Trophoblast cell (in vitro differentiated cells and primary cell): ENCODE measurements around the gene SCAF4.

Experiments
- DNase-seq, 2 donors: peaks; one replicate each; pipeline ENCODE4 v3.0.0-alpha.2; 2016
- H2AFZ ChIP-seq: 2 replicates; pipeline ENCODE4 v1.6.1; 2013; ENCODE audit warnings: low read length, moderate library complexity, mild to moderate bottlenecking; ENCODE audit not compliant: insufficient read depth, poor library complexity
- H2AK5ac ChIP-seq: 2 replicates; pipeline ENCODE4 v1.6.1; 2013; ENCODE audit warnings: mild to moderate bottlenecking, low read length
- H2BK120ac ChIP-seq: 2 replicates; pipeline ENCODE4 v1.6.1; 2013; ENCODE audit warnings: low read length, mild to moderate bottlenecking, moderate library complexity; ENCODE audit not compliant: insufficient read depth, poor library complexity
- H2BK12ac ChIP-seq: 2 replicates; pipeline ENCODE4 v1.6.1; 2013; ENCODE audit warnings: mild to moderate bottlenecking, low read length, moderate library complexity
- H2BK5ac ChIP-seq: 2 replicates; pipeline ENCODE4 v1.6.1; 2013; ENCODE audit warnings: low read length, low read depth, moderate library complexity, mild to moderate bottlenecking; ENCODE audit not compliant: poor library complexity
- H3K14ac ChIP-seq: 2 replicates; pipeline ENCODE4 v1.6.1; 2013; ENCODE audit warnings: mild to moderate bottlenecking, low read length
- H3K18ac ChIP-seq: 2 replicates; pipeline ENCODE4 v1.6.1; 2013; ENCODE audit warnings: mild to moderate bottlenecking, low read length
- H3K23ac ChIP-seq: 2 replicates; pipeline ENCODE4 v1.6.1; 2013; ENCODE audit warnings: low read length
- H3K27ac ChIP-seq: 2 replicates; pipeline ENCODE4 v1.5.1; 2013; ENCODE audit warnings: low read depth, mild to moderate bottlenecking, inconsistent platforms, low read length, moderate library complexity
- H3K27me3 ChIP-seq: 2 replicates; pipeline ENCODE4 v1.6.1; 2013; ENCODE audit warnings: inconsistent platforms, mild to moderate bottlenecking, low read length, moderate library complexity; ENCODE audit not compliant: insufficient read depth
- H3K36me3 ChIP-seq, 2 experiments: 1 replicate in 1 of 2; 2 replicates in 1 of 2; pipeline ENCODE4 v1.6.1; 2013; ENCODE audit warnings: low read length in 2 of 2, mild to moderate bottlenecking in 2 of 2, moderate library complexity in 1 of 2; ENCODE audit not compliant: insufficient read depth in 2 of 2, control insufficient read depth in 1 of 2
- H3K4ac ChIP-seq: 2 replicates; pipeline ENCODE4 v1.6.1; 2013; ENCODE audit warnings: low read depth, mild to moderate bottlenecking, low read length, moderate library complexity
- H3K4me1 ChIP-seq, 2 experiments: 1 replicate in 1 of 2; 2 replicates in 1 of 2; pipeline ENCODE4 v1.6.1; 2013; ENCODE audit warnings: low read length in 2 of 2, mild to moderate bottlenecking in 2 of 2, moderate library complexity in 1 of 2; ENCODE audit not compliant: insufficient read depth in 2 of 2, control insufficient read depth in 1 of 2
- H3K4me2 ChIP-seq: 2 replicates; pipeline ENCODE4 v1.6.1; 2013; ENCODE audit warnings: inconsistent platforms, mild to moderate bottlenecking, low read length, moderate library complexity
- H3K4me3 ChIP-seq: 2 replicates; pipeline ENCODE4 v1.5.1; 2013; ENCODE audit warnings: mild to moderate bottlenecking, low read depth, low read length, inconsistent platforms
- H3K79me1 ChIP-seq: one replicate; pipeline ENCODE4 v1.6.1; 2013; ENCODE audit warnings: low read length
- H3K79me2 ChIP-seq: 2 replicates; pipeline ENCODE4 v1.6.1; 2013; ENCODE audit warnings: low read length, mild to moderate bottlenecking; ENCODE audit not compliant: control insufficient read depth, insufficient read depth, poor library complexity
- H3K9ac ChIP-seq: 2 replicates; pipeline ENCODE4 v1.6.1; 2013; ENCODE audit warnings: mild to moderate bottlenecking, low read length
- H3K9me3 ChIP-seq: 2 replicates; pipeline ENCODE4 v1.6.1; 2013; ENCODE audit warnings: low read depth, mild to moderate bottlenecking, control low read depth, inconsistent platforms, low read length; ENCODE audit not compliant: insufficient read depth
- H4K12ac ChIP-seq: 2 replicates; pipeline ENCODE4 v1.6.1; 2013; ENCODE audit warnings: low read depth, mild to moderate bottlenecking, low read length, moderate library complexity
- H4K8ac ChIP-seq: 2 replicates; pipeline ENCODE4 v1.6.1; 2013; ENCODE audit warnings: low read depth, mild to moderate bottlenecking, low read length, moderate library complexity
- H4K91ac ChIP-seq: one replicate; pipeline ENCODE4 v1.6.1; 2013; ENCODE audit warnings: low read depth, mild to moderate bottlenecking, low read length, moderate library complexity
- WGBS: extraction: QIAGEN DNeasy Blood & Tissue Kit; methylation state at CpG from one replicate; pipeline ENCODE4 v1.1.7; 2013; ENCODE audit warnings: missing lambda C conversion rate; ENCODE audit not compliant: insufficient read length, insufficient coverage; ENCODE audit errors: extremely low coverage; 5-methylcytosine and 5-hydroxymethylcytosine counted together

SCAF4 gene

GRCh38 chr21:31668651-31669491 lies 63.0 kb downstream of the SCAF4 start:
- no CpG with 5 or more reads among the region's 2 CpGs for WGBS
- Histone ChIP-seq H2BK5ac (no peak overlapping the region), H3K4me2 (no peak overlapping the region), H3K18ac (no peak overlapping the region), H3K79me2 (no peaks in the 10 kb centered on the region), H3K4me3 (no peak overlapping the region), H3K4me1 (no peaks in the 10 kb centered on the region), H2AK5ac (no peak overlapping the region), H4K91ac (no peak overlapping the region), H2AFZ (no peak overlapping the region), H3K27me3 (no peaks in the 10 kb centered on the region), H3K23ac (no peak overlapping the region), H3K9me3 (no peaks in the 10 kb centered on the region), H3K4ac (no peak overlapping the region), H3K9ac (no peak overlapping the region), H4K8ac (no peak overlapping the region), H3K79me1 (no peaks in the 10 kb centered on the region), H4K12ac (no peak overlapping the region), H2BK12ac (no peak overlapping the region), H3K27ac (no peak overlapping the region), H3K36me3 (peaks cover 13 to 14% of the 10 kb centered on the region in 2 experiments), H3K14ac (no peak overlapping the region), H2BK120ac (no peak overlapping the region)
- no peak for DNase-seq

- no peaks in the 10 kb centered on the region for H3K9me3 ChIP-seq
- peaks cover 14 to 17% of the 10 kb centered on the region in 2 experiments for H3K36me3 ChIP-seq
- H2BK12ac ChIP-seq, result no peak overlapping the region
- no peak overlapping the region for H2BK120ac ChIP-seq
- H3K27ac ChIP-seq, result no peak overlapping the region
- H2BK5ac ChIP-seq, result no peak overlapping the region
- H3K23ac ChIP-seq, result no peak overlapping the region
- H3K4me1 ChIP-seq, result no peaks in the 10 kb centered on the region
- H3K27me3 ChIP-seq, result no peaks in the 10 kb centered on the region
- no peak overlapping the region for H3K4me2 ChIP-seq
- H4K12ac ChIP-seq, result no peak overlapping the region
- no peak overlapping the region for H4K91ac ChIP-seq
- no peak overlapping the region for H2AFZ ChIP-seq
- H3K14ac ChIP-seq, result no peak overlapping the region
- no peak overlapping the region for H3K18ac ChIP-seq
- no peaks in the 10 kb centered on the region for H3K79me2 ChIP-seq
- H3K79me1 ChIP-seq, result no peaks in the 10 kb centered on the region
- no peak overlapping the region for H2AK5ac ChIP-seq
- H3K9ac ChIP-seq, result no peak overlapping the region
- H3K4me3 ChIP-seq, result no peak overlapping the region
- H3K4ac ChIP-seq, result no peak overlapping the region
- DNase-seq, result no peak
- no peak overlapping the region for H4K8ac ChIP-seq
Observed at GRCh38 chr21:31667639-31668038, 64.3 kb downstream of the SCAF4 start.

- Histone ChIP-seq H4K8ac (no peak overlapping the region), H4K12ac (no peak overlapping the region), H3K9me3 (no peaks in the 10 kb centered on the region), H3K18ac (no peak overlapping the region), H2AK5ac (no peak overlapping the region), H3K4me2 (no peak overlapping the region), H4K91ac (no peak overlapping the region), H3K27me3 (no peaks in the 10 kb centered on the region), H3K4ac (no peak overlapping the region), H2AFZ (no peak overlapping the region), H2BK12ac (no peak overlapping the region), H3K79me2 (no peaks in the 10 kb centered on the region), H3K23ac (no peak overlapping the region), H2BK120ac (no peak overlapping the region), H3K27ac (no peak overlapping the region), H3K79me1 (no peaks in the 10 kb centered on the region), H3K36me3 (peaks cover 14 to 16% of the 10 kb centered on the region in 2 experiments), H3K14ac (no peak overlapping the region), H2BK5ac (no peak overlapping the region), H3K4me1 (no peaks in the 10 kb centered on the region), H3K9ac (no peak overlapping the region), H3K4me3 (no peak overlapping the region)
- DNase-seq, result no peak
- no CpG with 5 or more reads among the region's 5 CpGs for WGBS
Observed at GRCh38 chr21:31667132-31667531, 64.8 kb downstream of the SCAF4 start.

GRCh38 chr21:31666445-31667010 lies 65.4 kb downstream of the SCAF4 start:
- H3K27ac ChIP-seq, result no peak overlapping the region
- no peak overlapping the region for H4K91ac ChIP-seq
- no peak overlapping the region for H4K12ac ChIP-seq

More at GRCh38 chr21:31666445-31667010, 65.4 kb downstream of the SCAF4 start:
- Histone ChIP-seq H3K18ac (no peak overlapping the region), H3K79me2 (no peaks in the 10 kb centered on the region), H3K14ac (no peak overlapping the region), H3K23ac (no peak overlapping the region), H2BK5ac (no peak overlapping the region), H3K79me1 (no peaks in the 10 kb centered on the region), H3K36me3 (peaks cover 10% of the 10 kb centered on the region in 2 experiments), H3K4me3 (no peak overlapping the region), H3K27me3 (no peaks in the 10 kb centered on the region), H2AFZ (no peak overlapping the region), H4K8ac (no peak overlapping the region), H2BK12ac (no peak overlapping the region), H3K4ac (no peak overlapping the region), H3K4me1 (no peaks in the 10 kb centered on the region), H3K4me2 (no peak overlapping the region), H2AK5ac (no peak overlapping the region), H2BK120ac (no peak overlapping the region), H3K9ac (no peak overlapping the region), H3K9me3 (no peaks in the 10 kb centered on the region)
- no CpG with 5 or more reads among the region's 5 CpGs for WGBS
- DNase-seq, result no peak
